HG02571 (cell line): ENCODE data around the gene ROCK2.
"Not testable (repeated sequence)": the region's sequence is repeated elsewhere in the genome, so short reads cannot be mapped to it uniquely, and the experiment has no call there.

ENCODE experiments used
- ATAC-seq: cut with Tn5 transposase; IDR thresholded peaks from one replicate; pipeline ENCODE4 v1.9.1; 2021; ENCODE audit warnings: mild to moderate bottlenecking, moderate library complexity; ENCODE audit not compliant: unreplicated experiment

The ROCK2 gene

GRCh38 chr2:11196246-11196645 lies 148.2 kb downstream of the ROCK2 start:
- no peak for ATAC-seq

DNA sequence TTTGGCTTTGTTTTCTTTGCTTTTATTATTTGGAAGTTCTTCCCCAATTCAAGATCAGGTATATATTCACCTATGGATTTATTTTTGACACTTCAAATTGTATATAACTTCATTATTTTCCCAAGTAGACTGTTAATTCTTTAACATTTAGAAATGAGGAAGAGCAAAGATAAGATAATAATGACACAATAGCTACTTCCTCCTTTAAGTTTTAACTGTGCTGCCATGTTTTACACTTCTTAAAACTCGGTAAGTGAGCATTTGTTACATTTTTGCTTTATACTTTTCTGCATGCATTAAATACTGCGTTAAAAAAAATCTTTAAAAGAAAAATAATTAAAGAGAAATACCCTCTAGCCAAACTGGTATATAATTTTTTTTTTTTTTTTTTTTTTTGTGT lies 156.7 kb downstream of the ROCK2 start:
- ATAC-seq: no peak

GRCh38 chr2:11187083-11187619 lies 157.3 kb downstream of the ROCK2 start:
- ATAC-seq: no peak

DNA sequence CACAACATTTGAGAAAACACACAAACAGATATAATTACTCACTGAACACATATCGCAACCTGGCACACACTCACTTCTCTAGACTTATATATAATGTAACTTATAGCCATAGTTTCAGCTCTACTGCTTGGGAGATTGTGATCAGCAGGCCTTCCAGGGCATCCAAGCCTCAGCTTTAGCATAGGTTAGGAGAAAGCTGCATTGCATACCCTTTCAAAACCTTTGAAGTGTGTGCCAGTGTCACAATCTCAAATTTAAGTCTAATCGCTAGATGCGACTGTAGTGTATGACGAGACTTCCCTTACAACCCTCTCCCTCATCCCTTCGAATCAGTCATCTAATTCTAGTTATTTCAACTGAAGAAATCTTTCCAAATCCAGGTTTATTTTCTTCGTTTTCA lies 158.3 kb downstream of the ROCK2 start:
- ATAC-seq: no peak

- no peak for ATAC-seq
Observed at GRCh38 chr2:11182951-11183350, 161.5 kb downstream of the ROCK2 start.

DNA sequence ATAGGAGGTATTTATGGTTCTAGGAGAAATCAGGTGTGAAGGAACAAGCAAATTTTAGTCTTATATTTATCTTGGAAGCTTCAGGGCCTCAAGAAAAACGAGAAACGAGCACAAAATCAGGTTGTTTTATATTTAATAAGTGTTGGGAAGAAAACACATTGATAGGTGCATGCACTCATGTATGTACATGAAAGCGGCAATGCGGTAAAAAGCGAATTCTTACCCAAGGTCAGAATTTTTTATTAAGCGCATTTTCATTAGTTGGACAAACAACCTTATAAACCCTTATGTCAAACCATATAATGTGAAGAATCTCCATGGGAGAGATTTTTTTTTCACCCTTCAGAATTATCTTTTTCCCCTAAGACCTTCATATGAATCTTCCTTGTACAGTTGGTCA lies 163.8 kb downstream of the ROCK2 start:
- ATAC-seq: no peak

DNA sequence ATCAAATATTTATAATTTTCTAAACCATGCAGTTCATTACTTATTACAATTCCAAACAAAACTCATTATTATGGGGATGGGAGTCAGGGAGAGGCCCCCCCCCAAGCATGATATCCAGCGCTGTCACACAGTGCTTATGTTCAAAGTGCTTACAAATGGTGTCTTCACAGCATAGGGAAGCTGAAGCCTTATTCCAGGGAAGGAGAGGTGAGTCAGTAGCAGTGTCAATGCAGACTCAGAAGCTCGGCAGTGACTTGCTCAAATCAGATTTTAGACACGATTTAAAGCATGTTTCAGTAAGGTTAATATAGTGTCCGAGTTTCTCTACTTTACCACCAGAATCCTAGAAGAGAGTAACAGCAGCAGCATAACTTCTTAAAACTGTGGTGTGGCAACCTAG lies 164.5 kb downstream of the ROCK2 start:
- no peak for ATAC-seq

DNA sequence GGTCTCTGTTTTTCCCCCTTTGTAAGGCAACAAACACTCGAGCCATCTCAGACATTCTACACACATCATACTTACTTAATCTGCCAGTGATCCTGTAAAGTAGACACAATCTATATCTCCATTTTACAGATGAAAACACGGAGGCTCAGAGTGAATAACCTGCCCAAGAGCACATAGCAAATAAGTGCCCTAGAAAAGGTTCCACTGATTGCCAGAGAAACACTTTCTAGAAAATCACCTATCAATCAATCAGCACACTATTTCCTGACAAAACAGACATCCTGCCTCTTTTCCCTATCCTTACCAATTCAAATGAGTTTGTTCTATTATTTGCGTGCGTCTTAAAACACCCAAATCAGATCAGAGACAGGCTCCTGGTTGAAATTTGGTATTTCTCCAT lies 165.2 kb downstream of the ROCK2 start:
- ATAC-seq: no peak

DNA sequence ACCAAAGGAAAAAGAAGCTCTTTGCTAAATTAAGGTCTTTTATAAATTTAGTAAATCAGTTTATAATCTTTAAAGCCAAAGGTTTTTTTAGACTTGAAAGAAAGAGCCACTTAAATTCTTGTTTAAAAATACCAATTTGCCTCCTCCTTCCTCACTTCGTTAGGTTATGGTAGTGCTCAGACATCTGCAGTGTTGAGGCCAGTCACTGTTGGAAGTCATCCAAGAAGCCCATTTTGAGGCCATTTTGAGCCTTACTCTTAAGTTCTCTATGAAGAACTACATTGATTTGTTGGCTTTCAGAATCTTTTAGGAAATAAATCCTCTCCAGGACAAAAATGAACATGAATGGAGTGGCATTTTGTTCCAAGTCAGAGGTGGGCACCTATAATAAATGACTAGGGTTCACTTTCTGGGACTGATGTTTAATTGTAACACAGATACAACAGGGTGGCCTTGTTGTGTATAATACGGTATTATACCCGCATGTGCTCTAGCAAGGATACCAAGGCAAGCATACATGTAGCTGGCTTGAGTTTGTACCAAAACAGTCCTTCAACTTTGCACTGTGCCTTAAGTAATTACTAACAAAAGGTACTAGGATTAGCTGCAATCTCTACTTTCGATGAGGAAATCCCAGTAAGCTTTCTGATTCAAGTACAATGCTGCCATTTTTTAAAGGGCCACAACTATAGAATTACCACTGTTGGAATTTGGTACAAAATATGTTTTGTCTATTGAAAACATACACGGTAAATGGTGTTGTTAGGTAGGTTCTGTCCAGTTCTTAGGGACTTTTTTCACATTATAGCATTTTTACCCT lies 166.4 kb downstream of the ROCK2 start:
- ATAC-seq: no peak

DNA sequence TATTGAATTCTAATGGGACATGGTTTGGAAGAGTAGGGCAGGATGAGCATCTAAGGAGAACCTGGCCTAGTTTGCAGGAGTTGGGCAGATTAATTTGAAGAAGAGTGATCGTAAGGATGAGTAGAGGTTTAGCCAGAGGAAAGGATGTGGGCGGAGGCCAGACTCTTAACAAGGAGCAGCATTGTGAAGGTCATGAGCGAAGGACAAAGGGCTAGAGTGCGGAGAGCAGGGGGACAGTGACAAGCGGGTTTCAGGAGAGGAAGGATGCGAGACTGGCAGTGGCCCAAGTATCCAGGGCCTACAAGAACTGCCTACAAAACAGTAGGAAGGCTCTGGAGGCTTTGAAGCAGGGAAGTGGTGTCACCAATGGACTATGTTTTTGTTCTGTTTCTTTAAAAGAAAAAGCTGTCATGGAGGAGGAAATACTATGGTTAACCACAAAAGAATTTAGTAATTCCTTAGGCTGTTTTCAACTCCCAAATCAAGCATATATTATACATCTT lies 169.1 kb downstream of the ROCK2 start:
- ATAC-seq: no peak

- ATAC-seq: no peak
Observed at GRCh38 chr2:11174222-11174621, 170.2 kb downstream of the ROCK2 start.

- no peak for ATAC-seq
Observed at GRCh38 chr2:11169333-11169732, 175.1 kb downstream of the ROCK2 start.

DNA sequence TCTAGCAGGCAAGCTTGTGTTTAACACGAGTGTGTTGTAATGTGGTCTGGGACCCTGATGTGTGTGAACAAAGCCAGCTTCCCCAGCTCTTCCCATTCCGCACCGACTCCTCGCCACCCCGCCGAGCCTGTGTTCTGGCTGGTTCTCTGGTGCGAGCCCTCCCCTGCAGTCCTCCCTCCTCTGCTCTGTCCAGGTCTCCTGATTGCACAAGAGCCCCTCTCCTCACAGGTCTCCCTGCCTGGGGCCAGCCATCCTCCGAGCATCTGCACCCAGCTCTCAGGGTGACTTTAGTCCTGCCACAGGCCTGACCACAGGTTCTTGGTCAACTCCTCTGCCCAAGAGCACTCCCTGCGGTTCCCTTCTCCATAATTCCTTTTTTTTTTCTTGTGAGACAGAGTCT lies 175.9 kb downstream of the ROCK2 start:
- ATAC-seq: no peak

- ATAC-seq: no peak
Observed at GRCh38 chr2:11166476-11166875, 178.0 kb downstream of the ROCK2 start.

- ATAC-seq: not testable (repeated sequence)
Observed at GRCh38 chr2:11165046-11165445, 179.4 kb downstream of the ROCK2 start.

- ATAC-seq: no peak
Observed at GRCh38 chr2:11163439-11164317, 180.8 kb downstream of the ROCK2 start.

- no peak for ATAC-seq
Observed at GRCh38 chr2:11161747-11162146, 182.7 kb downstream of the ROCK2 start.

DNA sequence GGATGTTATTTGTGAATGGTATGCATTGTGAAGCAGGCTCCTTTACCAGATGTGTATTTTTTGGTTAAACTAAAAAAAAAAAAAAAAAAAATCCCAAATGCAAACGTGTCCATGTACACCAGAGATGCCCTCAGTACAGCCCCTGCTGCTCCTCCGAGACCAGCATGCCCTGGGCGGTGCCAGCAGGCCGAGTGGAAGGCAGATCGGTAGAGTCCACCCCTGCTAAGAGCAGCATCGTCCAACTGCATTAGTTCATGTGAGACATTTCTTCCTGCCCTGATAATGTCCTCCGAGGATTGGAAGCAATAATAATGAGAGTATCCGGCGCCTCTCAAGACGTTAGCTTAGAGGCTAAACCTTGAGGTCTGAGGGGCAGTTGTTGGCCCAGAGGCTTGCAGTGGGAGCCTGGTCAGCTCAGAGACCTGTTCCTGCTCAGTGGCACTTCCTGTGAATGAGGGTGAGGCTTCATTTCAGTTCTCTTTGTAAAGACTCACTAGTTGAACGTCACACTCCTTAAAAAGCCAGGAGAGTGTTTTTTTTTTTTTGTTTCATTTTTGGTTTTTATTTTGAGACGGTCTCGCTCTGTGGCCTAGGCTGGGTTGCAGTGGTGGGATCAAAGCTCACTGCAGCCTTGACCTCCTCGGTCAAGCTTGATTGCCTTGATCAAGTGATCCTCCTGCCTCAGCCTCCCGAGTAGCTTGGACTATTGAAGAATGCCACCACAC lies 183.5 kb downstream of the ROCK2 start:
- peak; percentile 60 for ATAC-seq

GRCh38 chr2:11160256-11160655 lies 184.2 kb downstream of the ROCK2 start:
- no peak for ATAC-seq

DNA sequence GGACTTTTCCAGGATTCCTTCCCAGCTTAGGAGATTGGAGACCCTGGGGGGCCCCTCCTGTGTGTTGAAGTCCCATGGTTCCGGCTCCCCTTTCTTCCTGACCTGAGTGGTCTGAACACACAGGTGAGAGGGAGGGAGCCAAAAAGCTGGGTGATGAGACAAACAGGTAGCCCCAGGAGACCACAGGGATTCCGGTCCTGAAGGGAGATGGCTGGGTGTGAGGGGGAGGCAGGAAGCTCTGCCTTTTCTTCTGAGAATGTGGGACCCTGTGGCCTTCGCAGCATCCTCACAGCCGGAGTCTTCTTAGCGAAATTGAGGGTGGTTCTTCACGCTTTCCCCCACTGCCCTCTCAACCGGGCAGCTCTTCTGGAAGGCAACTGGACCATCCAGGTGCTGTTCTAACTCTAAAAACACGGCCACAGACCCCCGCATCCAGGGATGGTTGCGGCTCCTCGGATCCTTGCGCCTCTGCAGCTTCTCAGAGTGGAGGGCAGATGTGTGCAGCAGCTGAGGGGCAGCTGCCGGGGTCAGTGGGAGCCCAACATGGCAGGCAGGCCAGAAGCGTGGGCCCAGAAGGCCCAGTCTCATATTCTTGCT lies 184.8 kb downstream of the ROCK2 start:
- ATAC-seq: no peak
